AG04450 (cell line): ENCODE data around the gene UTP11. TPM values are rescaled to one million over a fixed set of nuclear protein-coding genes. Genes with fewer than 3 reads are reported as not detected.

ENCODE experiments used
- CTCF ChIA-PET: fragments of 300-600, 350-600 bp; formaldehyde crosslinking; extraction: SDS; loops from one replicate; lab custom pipeline; 2022; ENCODE audit warnings: antibody characterized with exemption, inconsistent platforms; lab: Charles Lee
- POLR2A ChIA-PET: fragments of 350-600 bp; formaldehyde crosslinking; extraction: SDS; loops from one replicate; lab custom pipeline; 2021; ENCODE audit warnings: antibody characterized with exemption, inconsistent platforms; lab: Yijun Ruan, JAX
- DNase-seq: peaks from one replicate; pipeline ENCODE4 v3.0.0-alpha.2; 2011; ENCODE audit warnings: low read depth, low spot score
- H3K27ac ChIP-seq: one replicate; pipeline ENCODE4 v1.5.1; 2012; ENCODE audit warnings: low read depth, low read length, control low read depth
- H3K27me3 ChIP-seq: one replicate; pipeline ENCODE4 v1.6.0; 2012; ENCODE audit warnings: low read length; ENCODE audit not compliant: control insufficient read depth, insufficient read depth
- H3K4me3 ChIP-seq: 2 replicates; pipeline ENCODE4 v1.5.1; 2011; ENCODE audit warnings: mild to moderate bottlenecking, low read depth, low read length, control low read depth
- H3K9me3 ChIP-seq: 2 replicates; pipeline ENCODE4 v1.5.1; 2012; ENCODE audit warnings: low read length; ENCODE audit not compliant: control insufficient read depth, insufficient read depth
- CTCF ChIP-seq: IDR thresholded peaks from 2 replicates; pipeline ENCODE4 v1.5.1; 2011; ENCODE audit warnings: low read depth, low read length, control low read depth, inconsistent platforms
- polyA plus RNA-seq: library from polyadenylated mRNA; depleted of rRNA; stranded (reverse); fragments of >200 nt; gene quantifications from 2 replicates; pipeline ENCODE4 v1.2.3, GENCODE V29; 2011

UTP11 gene
- polyA plus RNA-seq, 1 experiment, result 43.8 TPM

- H3K4me3 ChIP-seq, result no peak overlapping the region
- no peaks in the 10 kb centered on the region; the same call in 1 of the 2 replicates for H3K9me3 ChIP-seq
- H3K27me3 ChIP-seq, result peaks cover 28% of the 10 kb centered on the region
- CTCF ChIA-PET, result interaction anchor here (0.5 to 1.3 kb wide), 4 partner anchors 9 to 1052 kb away, joined by 3 read pairs; partner anchors contain the start of gene POU3F1
- H3K27ac ChIP-seq, result no peak overlapping the region
- DNase-seq, result no peak
- POLR2A ChIA-PET, result no interaction called here
- peak; percentile 41 for TF ChIP-seq CTCF
Measured at GRCh38 chr1:38037221-38037939, 24.8 kb downstream of the UTP11 start.

GRCh38 chr1:38038861-38039260, 26.3 kb downstream of the UTP11 start:
- no peak for TF ChIP-seq CTCF
- POLR2A ChIA-PET, result no interaction called here
- Histone ChIP-seq H3K27ac (no peak overlapping the region), H3K27me3 (peaks cover 41% of the 10 kb centered on the region), H3K4me3 (no peak overlapping the region), H3K9me3 (no peaks in the 10 kb centered on the region; the same call in 1 of the 2 replicates)
- no peak for DNase-seq
- CTCF ChIA-PET, result interaction anchor here (0.7 to 1.2 kb wide), 3 partner anchors 31 to 796 kb away, joined by 3 to 6 read pairs (median 4); no protein-coding TSS in a partner anchor

- no peak for DNase-seq
- CTCF ChIA-PET, result interaction anchor here (0.7 kb wide), 1 partner anchor 795 kb away, joined by 4 read pairs; no protein-coding TSS in a partner anchor
- H3K9me3 ChIP-seq, result no peaks in the 10 kb centered on the region; the same call in 1 of the 2 replicates
- POLR2A ChIA-PET, result no interaction called here
- peaks cover 48% of the 10 kb centered on the region for H3K27me3 ChIP-seq
- H3K4me3 ChIP-seq, result no peak overlapping the region
- no peak overlapping the region for H3K27ac ChIP-seq
- TF ChIP-seq CTCF, result no peak
Measured at GRCh38 chr1:38039331-38040088, 27.0 kb downstream of the UTP11 start.

- no peaks in the 10 kb centered on the region; the same call in 1 of the 2 replicates for H3K9me3 ChIP-seq
- TF ChIP-seq CTCF, result no peak
- no peak for DNase-seq
- ChIA-PET POLR2A (no interaction called here), CTCF (no interaction called here)
- H3K27me3 ChIP-seq, result peaks cover 55% of the 10 kb centered on the region
- H3K27ac ChIP-seq, result no peak overlapping the region
- H3K4me3 ChIP-seq, result no peak overlapping the region
Measured at GRCh38 chr1:38041936-38042834, 29.7 kb downstream of the UTP11 start.
